GM12891 (cell line): ENCODE results near the gene BRD4.

Experiments
- DNase-seq: peaks from one replicate; pipeline ENCODE4 v3.0.0; 2011; ENCODE audit warnings: low spot score; ENCODE audit not compliant: insufficient read length
- FAIRE-seq: peaks from 2 replicates; lab custom pipeline; 2011; peaks lifted over from hg19 to GRCh38; lab: Jason Lieb, UNC
- PAX5 ChIP-seq: IDR thresholded peaks from 2 replicates; pipeline ENCODE4 v1.6.1; 2011; ENCODE audit warnings: low read length, moderate library complexity, mild to moderate bottlenecking; ENCODE audit not compliant: insufficient read depth, severe bottlenecking
- POLR2A ChIP-seq: IDR thresholded peaks from 2 replicates; pipeline ENCODE4 v1.6.1; 2011; ENCODE audit warnings: low read depth, low read length, control low read depth
- POLR2AphosphoS5 ChIP-seq: IDR thresholded peaks from 2 replicates; pipeline ENCODE4 v1.6.1; 2011; ENCODE audit warnings: low read depth, low read length, control low read depth
- POU2F2 ChIP-seq: IDR thresholded peaks from 2 replicates; pipeline ENCODE4 v1.6.1; 2011; ENCODE audit warnings: low read depth, mild to moderate bottlenecking, control low read depth, low read length, moderate library complexity
- SPI1 ChIP-seq: IDR thresholded peaks from 2 replicates; pipeline ENCODE4 v1.6.1; 2011; ENCODE audit warnings: low read depth, low read length, control low read depth
- TAF1 ChIP-seq: IDR thresholded peaks from 2 replicates; pipeline ENCODE4 v1.6.1; 2011; ENCODE audit warnings: low read depth, low read length, control low read depth

Gene BRD4

GRCh38 chr19:15266683-15267082, 65.7 kb downstream of the BRD4 start:
- no peak for FAIRE-seq
- no peak for DNase-seq

GRCh38 chr19:15265850-15266248, 66.5 kb downstream of the BRD4 start:
- DNase-seq (no peak), FAIRE-seq (no peak)
- no peak for TF ChIP-seq PAX5
- TF ChIP-seq POU2F2, result no peak
- TF ChIP-seq POLR2A, result no peak
- no peak for TF ChIP-seq SPI1
- TF ChIP-seq TAF1, result no peak
- TF ChIP-seq POLR2AphosphoS5, result no peak

More at GRCh38 chr19:15266683-15267082, 65.7 kb downstream of the BRD4 start:
- TF ChIP-seq PAX5 (no peak), POLR2A (no peak)

- TF ChIP-seq SPI1 (no peak), PAX5 (no peak), POLR2AphosphoS5 (no peak), POLR2A (no peak), POU2F2 (no peak), TAF1 (no peak)
- DNase-seq, result no peak
- FAIRE-seq, result no peak
Observed at GRCh38 chr19:15265214-15265849, 67.0 kb downstream of the BRD4 start.

GRCh38 chr19:15264933-15265206, 67.5 kb downstream of the BRD4 start:
- DNase-seq, result no peak
- FAIRE-seq, result no peak
- TF ChIP-seq POLR2AphosphoS5 (no peak), SPI1 (no peak), TAF1 (no peak), POLR2A (no peak), PAX5 (no peak), POU2F2 (no peak)

- peak; percentile 90 for FAIRE-seq
- TF ChIP-seq POLR2AphosphoS5 (no peak), POLR2A (no peak), PAX5 (no peak), SPI1 (no peak), POU2F2 (no peak), TAF1 (no peak)
- DNase-seq, result peak; percentile 78
Observed at GRCh38 chr19:15264061-15264932, 68.0 kb downstream of the BRD4 start.

GRCh38 chr19:15263361-15263985, 68.9 kb downstream of the BRD4 start:
- no peak for DNase-seq
- FAIRE-seq, result no peak

GRCh38 chr19:15262011-15262410, 70.3 kb downstream of the BRD4 start:
- no peak for TF ChIP-seq POU2F2
- TF ChIP-seq POLR2A, result no peak
- TF ChIP-seq PAX5, result no peak
- FAIRE-seq (no peak), DNase-seq (no peak)

More at GRCh38 chr19:15263361-15263985, 68.9 kb downstream of the BRD4 start:
- no peak for TF ChIP-seq POU2F2
- no peak for TF ChIP-seq TAF1
- no peak for TF ChIP-seq POLR2A
- TF ChIP-seq POLR2AphosphoS5, result no peak
- TF ChIP-seq PAX5, result no peak
- no peak for TF ChIP-seq SPI1

- TF ChIP-seq POLR2A, result no peak
- no peak for TF ChIP-seq POU2F2
- no peak for TF ChIP-seq SPI1
- DNase-seq, result no peak
- FAIRE-seq, result no peak
Observed at GRCh38 chr19:15260939-15261338, 71.4 kb downstream of the BRD4 start.

- TF ChIP-seq SPI1 (no peak), POU2F2 (no peak), PAX5 (peak; percentile 12)
- DNase-seq (no peak), FAIRE-seq (no peak)
Observed at GRCh38 chr19:15259907-15260306, 72.4 kb downstream of the BRD4 start.

- DNase-seq (no peak), FAIRE-seq (no peak)
- TF ChIP-seq SPI1 (no peak), POU2F2 (no peak), POLR2AphosphoS5 (no peak), PAX5 (no peak), TAF1 (no peak), POLR2A (no peak)
Observed at GRCh38 chr19:15257782-15258181, 74.6 kb downstream of the BRD4 start.
